Neural cell (in vitro differentiated cells): ENCODE results near the gene GALNT14. TPM values are rescaled to one million over a fixed set of nuclear protein-coding genes. Genes with fewer than 3 reads are reported as not detected.

Experiments
- H2AFZ ChIP-seq: fragments of 200-600, 300-800 bp; sonication (generic), shearing (Covaris generic); 2 replicates; pipeline ENCODE4 v1.6.0; 2014; ENCODE audit warnings: low read depth, mild to moderate bottlenecking, antibody characterized with exemption, low read length, moderate library complexity
- H3F3A ChIP-seq: fragments of 200-600 bp; shearing (Covaris generic); 2 replicates; pipeline ENCODE4 v1.6.1; 2016; ENCODE audit warnings: mild to moderate bottlenecking, moderate library complexity, mixed read lengths, antibody characterized with exemption, low read length; ENCODE audit not compliant: insufficient read depth, poor library complexity, severe bottlenecking
- H3K27ac ChIP-seq: fragments of 200-600, 300-800 bp; sonication (generic), shearing (Covaris generic); 2 replicates; pipeline ENCODE4 v1.5.1; 2014; ENCODE audit warnings: mild to moderate bottlenecking, low read length, moderate library complexity
- H3K27me3 ChIP-seq: fragments of 300-800, 200-600 bp; sonication (generic), shearing (Covaris generic); 2 replicates; pipeline ENCODE4 v1.6.0; 2014; ENCODE audit warnings: mild to moderate bottlenecking, low read depth, low read length, moderate library complexity; ENCODE audit not compliant: insufficient read depth
- H3K36me3 ChIP-seq: fragments of 300-800, 200-600 bp; sonication (generic), shearing (Covaris generic); 2 replicates; pipeline ENCODE4 v1.5.1; 2014; ENCODE audit warnings: mild to moderate bottlenecking, antibody characterized with exemption, low read length, moderate library complexity; ENCODE audit not compliant: insufficient read depth
- H3K4me2 ChIP-seq: fragments of 300-800, 200-600 bp; sonication (generic), shearing (Covaris generic); 2 replicates; pipeline ENCODE4 v1.6.0; 2014; ENCODE audit warnings: mild to moderate bottlenecking, low read length
- H3K4me3 ChIP-seq: fragments of 300-800, 200-600 bp; sonication (generic), shearing (Covaris generic); 2 replicates; pipeline ENCODE4 v1.5.1; 2014; ENCODE audit warnings: mild to moderate bottlenecking, low read length, moderate library complexity
- H3K79me2 ChIP-seq: fragments of 200-600 bp; shearing (Covaris generic); replicated peaks from 2 replicates; pipeline ENCODE4 v1.6.0; 2014; ENCODE audit warnings: mild to moderate bottlenecking, low read length, moderate library complexity; ENCODE audit not compliant: insufficient read depth
- H3K9ac ChIP-seq: fragments of 300-800, 200-600 bp; sonication (generic), shearing (Covaris generic); 2 replicates; pipeline ENCODE4 v1.6.1; 2016; ENCODE audit warnings: mild to moderate bottlenecking, low read length, mixed read lengths
- H3K9me2 ChIP-seq: fragments of 200-600 bp; shearing (Covaris generic); 2 replicates; pipeline ENCODE4 v1.6.1; 2016; ENCODE audit warnings: mild to moderate bottlenecking, low read length, mixed read lengths; ENCODE audit not compliant: insufficient read depth
- H3K9me3 ChIP-seq: fragments of 200-600, 300-800 bp; sonication (generic), shearing (Covaris generic); 2 replicates; pipeline ENCODE4 v1.6.1; 2016; ENCODE audit warnings: mild to moderate bottlenecking, mixed run types, low read length, moderate library complexity, mixed read lengths
- H4K20me1 ChIP-seq: fragments of 200-600 bp; shearing (Covaris generic); 2 replicates; pipeline ENCODE4 v1.6.1; 2016; ENCODE audit warnings: mild to moderate bottlenecking, mixed run types; ENCODE audit not compliant: insufficient read depth
- EP300 ChIP-seq: fragments of 450-650 bp; conservative IDR thresholded peaks from 2 replicates; pipeline ENCODE4 v1.6.1; 2014; ENCODE audit warnings: antibody characterized with exemption, mild to moderate bottlenecking, moderate library complexity; ENCODE audit not compliant: poor library complexity, severe bottlenecking
- EZH2 ChIP-seq: fragments of 200-600, 300-800 bp; shearing (Covaris generic), sonication (generic); IDR thresholded peaks from 2 replicates; pipeline ENCODE4 v1.6.1; 2014; ENCODE audit warnings: antibody characterized with exemption, low read length, borderline replicate concordance, mild to moderate bottlenecking; ENCODE audit not compliant: insufficient read depth, poor library complexity, severe bottlenecking
- MXI1 ChIP-seq: fragments of 450-650 bp; conservative IDR thresholded peaks from 2 replicates; pipeline ENCODE4 v1.6.1; 2014; ENCODE audit warnings: antibody characterized with exemption, mild to moderate bottlenecking; ENCODE audit not compliant: poor library complexity, severe bottlenecking
- POLR2AphosphoS5 ChIP-seq: IDR thresholded peaks from 2 replicates; pipeline ENCODE4 v1.6.1; 2012
- RAD21 ChIP-seq: fragments of 450-650 bp; conservative IDR thresholded peaks from 2 replicates; pipeline ENCODE4 v1.6.1; 2014; ENCODE audit warnings: antibody characterized with exemption, mild to moderate bottlenecking, moderate library complexity
- SMC3 ChIP-seq: fragments of 450-650 bp; conservative IDR thresholded peaks from 2 replicates; pipeline ENCODE4 v1.6.1; 2014; ENCODE audit warnings: antibody characterized with exemption, mild to moderate bottlenecking, moderate library complexity; ENCODE audit not compliant: poor library complexity
- TAF1 ChIP-seq: IDR thresholded peaks from 2 replicates; pipeline ENCODE4 v1.6.1; 2012; ENCODE audit warnings: low read depth
- polyA plus RNA-seq: library from polyadenylated mRNA; depleted of rRNA; stranded (reverse); fragments of >200 nt; gene quantifications from 2 replicates; pipeline ENCODE4 v1.2.3, GENCODE V29; 2014
- TF ChIP-seq, protein P1 (sequence below): fragments of 450-650 bp; IDR thresholded peaks from 2 replicates; pipeline ENCODE4 v1.5.1; 2014; ENCODE audit warnings: antibody characterized with exemption, mild to moderate bottlenecking, moderate library complexity; ENCODE audit not compliant: poor library complexity, severe bottlenecking
- TF ChIP-seq, protein P2 (sequence below): IDR thresholded peaks from 2 replicates; pipeline ENCODE4 v1.6.1; 2012; ENCODE audit warnings: borderline replicate concordance

The GALNT14 gene
- polyA plus RNA-seq, 1 donor from 2014 or later = 15.9 TPM

DNA sequence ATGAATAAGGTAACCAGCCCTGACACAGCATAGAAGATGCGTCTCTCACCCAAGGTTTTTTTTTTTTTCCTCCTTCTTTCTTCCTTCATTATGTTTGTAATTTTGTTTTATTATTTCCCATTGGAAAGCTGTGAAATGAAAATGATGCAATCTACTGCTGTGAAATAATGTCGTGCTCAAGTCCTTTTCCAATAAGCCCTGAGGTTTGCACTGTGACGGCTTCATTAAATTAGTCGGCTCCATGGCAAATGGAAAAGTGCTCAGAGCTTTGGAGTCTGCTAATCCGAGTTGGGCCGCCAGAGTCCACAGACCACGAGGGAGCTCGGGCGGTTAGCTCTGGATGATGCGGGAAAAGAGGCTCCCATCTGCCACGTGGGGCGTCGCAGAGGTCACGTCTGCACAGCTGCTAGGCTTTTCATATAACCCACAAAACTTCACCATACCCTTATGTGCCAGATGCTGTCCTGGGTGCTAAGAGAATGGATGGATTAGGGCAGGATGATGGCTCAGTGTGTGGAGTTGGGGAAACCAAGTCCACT, 238.7 kb downstream of the GALNT14 start:
- Histone ChIP-seq H4K20me1 (no peaks in the 10 kb centered on the region), H3K27me3 (no peaks in the 10 kb centered on the region), H3K4me3 (no peak overlapping the region), H3F3A (no peaks in the 10 kb centered on the region), H3K36me3 (no peaks in the 10 kb centered on the region), H3K9me2 (no peaks in the 10 kb centered on the region), H3K9me3 (peaks cover 7% of the 10 kb centered on the region), H3K4me2 (no peak overlapping the region), H3K9ac (no peak overlapping the region), H2AFZ (no peak overlapping the region), H3K27ac (no peak overlapping the region), H3K79me2 (no peaks in the 10 kb centered on the region)
- TF ChIP-seq RAD21 (no peak), EP300 (no peak), SMC3 (no peak), EZH2 (no peak)
- TF ChIP-seq, protein P1, sequence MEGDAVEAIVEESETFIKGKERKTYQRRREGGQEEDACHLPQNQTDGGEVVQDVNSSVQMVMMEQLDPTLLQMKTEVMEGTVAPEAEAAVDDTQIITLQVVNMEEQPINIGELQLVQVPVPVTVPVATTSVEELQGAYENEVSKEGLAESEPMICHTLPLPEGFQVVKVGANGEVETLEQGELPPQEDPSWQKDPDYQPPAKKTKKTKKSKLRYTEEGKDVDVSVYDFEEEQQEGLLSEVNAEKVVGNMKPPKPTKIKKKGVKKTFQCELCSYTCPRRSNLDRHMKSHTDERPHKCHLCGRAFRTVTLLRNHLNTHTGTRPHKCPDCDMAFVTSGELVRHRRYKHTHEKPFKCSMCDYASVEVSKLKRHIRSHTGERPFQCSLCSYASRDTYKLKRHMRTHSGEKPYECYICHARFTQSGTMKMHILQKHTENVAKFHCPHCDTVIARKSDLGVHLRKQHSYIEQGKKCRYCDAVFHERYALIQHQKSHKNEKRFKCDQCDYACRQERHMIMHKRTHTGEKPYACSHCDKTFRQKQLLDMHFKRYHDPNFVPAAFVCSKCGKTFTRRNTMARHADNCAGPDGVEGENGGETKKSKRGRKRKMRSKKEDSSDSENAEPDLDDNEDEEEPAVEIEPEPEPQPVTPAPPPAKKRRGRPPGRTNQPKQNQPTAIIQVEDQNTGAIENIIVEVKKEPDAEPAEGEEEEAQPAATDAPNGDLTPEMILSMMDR = no peak

DNA sequence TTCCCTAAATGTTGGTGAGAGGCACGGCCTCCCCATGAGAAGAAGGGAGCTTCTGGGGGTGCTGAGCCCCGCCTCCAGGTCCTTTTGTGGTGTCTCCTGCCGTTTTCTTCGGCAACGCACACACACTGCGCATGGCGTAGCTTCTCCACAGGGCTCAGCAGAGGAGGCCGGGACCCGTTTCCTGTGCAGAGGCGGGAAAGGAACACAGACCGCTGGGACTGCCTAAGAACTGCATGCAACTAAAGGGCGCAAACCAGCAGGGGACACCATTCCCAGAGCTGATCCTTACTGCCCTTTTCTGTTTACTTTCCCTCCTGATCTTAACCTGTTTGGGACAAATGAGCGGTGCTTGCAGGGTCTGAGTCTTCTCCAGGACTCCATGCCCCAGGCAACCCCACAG, 240.7 kb downstream of the GALNT14 start:
- Histone ChIP-seq H3F3A (no peaks in the 10 kb centered on the region), H3K27me3 (no peaks in the 10 kb centered on the region), H2AFZ (no peak overlapping the region), H3K9ac (no peak overlapping the region), H3K9me2 (no peaks in the 10 kb centered on the region), H4K20me1 (no peaks in the 10 kb centered on the region), H3K4me2 (no peak overlapping the region), H3K79me2 (no peaks in the 10 kb centered on the region), H3K27ac (no peak overlapping the region), H3K9me3 (peaks cover 7% of the 10 kb centered on the region), H3K36me3 (no peaks in the 10 kb centered on the region), H3K4me3 (no peak overlapping the region)
- no peak for TF ChIP-seq SMC3
- TF ChIP-seq EZH2 = no peak
- no peak for TF ChIP-seq POLR2AphosphoS5
- TF ChIP-seq TAF1 = no peak
- TF ChIP-seq, protein P2, sequence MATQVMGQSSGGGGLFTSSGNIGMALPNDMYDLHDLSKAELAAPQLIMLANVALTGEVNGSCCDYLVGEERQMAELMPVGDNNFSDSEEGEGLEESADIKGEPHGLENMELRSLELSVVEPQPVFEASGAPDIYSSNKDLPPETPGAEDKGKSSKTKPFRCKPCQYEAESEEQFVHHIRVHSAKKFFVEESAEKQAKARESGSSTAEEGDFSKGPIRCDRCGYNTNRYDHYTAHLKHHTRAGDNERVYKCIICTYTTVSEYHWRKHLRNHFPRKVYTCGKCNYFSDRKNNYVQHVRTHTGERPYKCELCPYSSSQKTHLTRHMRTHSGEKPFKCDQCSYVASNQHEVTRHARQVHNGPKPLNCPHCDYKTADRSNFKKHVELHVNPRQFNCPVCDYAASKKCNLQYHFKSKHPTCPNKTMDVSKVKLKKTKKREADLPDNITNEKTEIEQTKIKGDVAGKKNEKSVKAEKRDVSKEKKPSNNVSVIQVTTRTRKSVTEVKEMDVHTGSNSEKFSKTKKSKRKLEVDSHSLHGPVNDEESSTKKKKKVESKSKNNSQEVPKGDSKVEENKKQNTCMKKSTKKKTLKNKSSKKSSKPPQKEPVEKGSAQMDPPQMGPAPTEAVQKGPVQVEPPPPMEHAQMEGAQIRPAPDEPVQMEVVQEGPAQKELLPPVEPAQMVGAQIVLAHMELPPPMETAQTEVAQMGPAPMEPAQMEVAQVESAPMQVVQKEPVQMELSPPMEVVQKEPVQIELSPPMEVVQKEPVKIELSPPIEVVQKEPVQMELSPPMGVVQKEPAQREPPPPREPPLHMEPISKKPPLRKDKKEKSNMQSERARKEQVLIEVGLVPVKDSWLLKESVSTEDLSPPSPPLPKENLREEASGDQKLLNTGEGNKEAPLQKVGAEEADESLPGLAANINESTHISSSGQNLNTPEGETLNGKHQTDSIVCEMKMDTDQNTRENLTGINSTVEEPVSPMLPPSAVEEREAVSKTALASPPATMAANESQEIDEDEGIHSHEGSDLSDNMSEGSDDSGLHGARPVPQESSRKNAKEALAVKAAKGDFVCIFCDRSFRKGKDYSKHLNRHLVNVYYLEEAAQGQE = no peak
- no peak for TF ChIP-seq EP300
- no peak for TF ChIP-seq MXI1
- TF ChIP-seq, protein P1 = no peak
- no peak for TF ChIP-seq RAD21
